ENCODE results near the gene FADS1. TPM values are rescaled to one million over a fixed set of nuclear protein-coding genes. Genes with fewer than 3 reads are reported as not detected.
A peak's percentile ranks its signal among the peaks of the same experiment; 100 is the strongest.

The FADS1 gene
- total RNA-seq (10 to 100 TPM; 13.7 to 93.2 (median 20.6) TPM), polyA plus RNA-seq (10 to 100 TPM in 2 of 3 donors, 1 to 10 TPM in 1; 8.6 to 70.8 (median 16.9) TPM)
- long read RNA-seq, donor 1, full-length matches to known transcripts = 13 of 15 reads
- long read RNA-seq, donor 1, partial matches to known transcripts = 2 of 15 reads
- long read RNA-seq, donor 1, other reads (novel, unspliced or antisense) = 0 of 15 reads
- long read RNA-seq, donor 2, full-length matches to known transcripts = 69 of 94 reads
- long read RNA-seq, donor 2, partial matches to known transcripts = 13 of 94 reads
- long read RNA-seq, donor 2, other reads (novel, unspliced or antisense) = 12 of 94 reads

DNA sequence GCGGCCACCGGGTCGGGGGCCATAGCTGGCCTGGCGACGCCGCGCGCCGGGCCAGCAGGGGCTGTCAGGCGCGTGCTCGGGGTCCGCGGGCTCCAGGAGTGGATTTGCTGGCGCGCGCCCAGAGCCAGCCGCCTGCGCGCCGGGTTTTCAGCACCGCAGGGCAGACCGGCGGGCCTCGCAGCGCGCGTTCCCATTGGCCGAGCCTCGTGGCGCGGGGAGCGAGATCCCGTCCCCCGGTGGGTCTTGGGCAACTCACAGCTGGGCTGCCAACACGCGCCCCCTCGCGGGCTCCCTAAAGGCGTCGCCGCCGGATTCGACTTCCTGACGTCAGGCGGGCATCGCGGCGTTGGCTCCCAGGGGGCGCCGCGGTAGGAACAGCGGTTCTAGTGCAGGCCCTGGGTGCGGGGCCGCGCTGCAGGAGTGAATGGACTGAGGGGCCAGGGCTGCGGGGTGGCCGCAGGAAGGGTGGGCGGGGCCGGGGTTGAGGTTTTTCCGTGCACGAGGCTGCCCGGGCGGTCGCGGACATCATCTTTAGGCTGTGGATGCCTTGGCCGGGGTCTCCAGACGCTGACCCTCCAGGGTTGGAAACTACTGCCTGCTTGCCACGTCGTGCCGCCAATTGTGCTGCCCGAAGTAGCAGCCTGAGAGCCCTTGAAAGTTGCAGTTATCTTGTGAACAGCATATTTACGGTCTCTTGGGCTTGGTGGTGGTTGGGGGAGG is at the start of gene FADS1:
Gene FADS1 (minus strand): TSS at position 268 of the 720 bp plus-strand sequence. CDS start 74 bp downstream, at position 194.
- no peaks in the 10 kb centered on the region for H3K9me3 ChIP-seq
- peak; percentile 46 to 66 (median 60) for ATAC-seq
- no peaks in the 10 kb centered on the region for H3K27me3 ChIP-seq (ENCODE audit: insufficient read depth in 3 of 3, low read length in 2 of 3)
- peak; percentile 91 for DNase-seq
- H3K4me1 ChIP-seq = peaks cover 13% of the 10 kb centered on the region
- peak within 1 kb of the TSS; percentile 92 for H3K27ac ChIP-seq
- TF ChIP-seq CTCF (IDR thresholded peaks at IDR 0.05) = peak; percentile 38
- peak within 1 kb of the TSS; percentile 85 for H3K4me3 ChIP-seq
- 1 to 3% (median 1%) methylated on average over 61 to 73 of the region's 73 CpGs for WGBS, 3 donors
- peaks cover 0 to 3% of the 10 kb centered on the region in 2 donors for H3K36me3 ChIP-seq (ENCODE audit: insufficient read depth in 1 of 2, low read depth in 1 of 2)
- intact Hi-C loops (cut with DNase I) = loop anchor here in 1 of 2 donors (5.0 kb wide), 1 partner anchor 75 kb away; the partner anchor contains the start of gene FADS3

DNA sequence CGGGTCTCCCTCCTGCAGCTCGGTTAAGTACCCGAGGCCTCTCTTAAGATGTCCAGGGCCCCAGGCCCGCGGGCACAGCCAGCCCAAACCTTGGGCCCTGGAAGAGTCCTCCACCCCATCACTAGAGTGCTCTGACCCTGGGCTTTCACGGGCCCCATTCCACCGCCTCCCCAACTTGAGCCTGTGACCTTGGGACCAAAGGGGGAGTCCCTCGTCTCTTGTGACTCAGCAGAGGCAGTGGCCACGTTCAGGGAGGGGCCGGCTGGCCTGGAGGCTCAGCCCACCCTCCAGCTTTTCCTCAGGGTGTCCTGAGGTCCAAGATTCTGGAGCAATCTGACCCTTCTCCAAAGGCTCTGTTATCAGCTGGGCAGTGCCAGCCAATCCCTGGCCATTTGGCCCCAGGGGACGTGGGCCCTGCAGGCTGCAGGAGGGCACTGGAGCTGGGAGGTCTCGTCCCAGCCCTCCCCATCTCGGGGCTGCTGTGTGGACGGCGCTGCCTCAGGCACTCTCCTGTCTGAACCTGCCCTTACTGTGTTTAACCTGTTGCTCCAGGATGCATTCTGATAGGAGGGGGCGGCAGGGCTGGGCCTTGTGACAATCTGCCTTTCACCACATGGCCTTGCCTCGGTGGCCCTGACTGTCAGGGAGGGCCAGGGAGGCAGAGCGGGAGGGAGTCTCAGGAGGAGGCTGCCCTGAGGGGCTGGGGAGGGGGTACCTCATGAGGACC is 49.6 kb upstream of the FADS1 start:
- DNase-seq = peak in 1 of 2 donors; percentile 37
- no peaks in the 10 kb centered on the region for H3K36me3 ChIP-seq (ENCODE audit: insufficient read depth in 1 of 2, low read depth in 1 of 2)
- no peak for TF ChIP-seq CTCF (IDR thresholded peaks at IDR 0.05)
- no peak overlapping the region for H3K27ac ChIP-seq
- H3K4me1 ChIP-seq = peaks cover 5% of the 10 kb centered on the region
- no peaks in the 10 kb centered on the region for H3K27me3 ChIP-seq (ENCODE audit: insufficient read depth in 3 of 3, low read length in 2 of 3)
- intact Hi-C loops (cut with DNase I) = no loop called here
- H3K9me3 ChIP-seq = no peaks in the 10 kb centered on the region
- 82 to 89% (median 85%) methylated on average over 18 of the region's 18 CpGs for WGBS, 3 donors
- no peak for ATAC-seq
- no peak overlapping the region for H3K4me3 ChIP-seq

- Histone ChIP-seq H3K4me3 (no peak overlapping the region), H3K27me3 (ENCODE audit: insufficient read depth in 3 of 3, low read length in 2 of 3) (no peaks in the 10 kb centered on the region), H3K4me1 (no peaks in the 10 kb centered on the region), H3K36me3 (ENCODE audit: insufficient read depth in 1 of 2, low read depth in 1 of 2) (no peaks in the 10 kb centered on the region), H3K27ac (no peak overlapping the region), H3K9me3 (no peaks in the 10 kb centered on the region)
- TF ChIP-seq CTCF (IDR thresholded peaks at IDR 0.05) = no peak
- ATAC-seq = no peak
- 92 to 94% (median 93%) methylated on average over 20 of the region's 20 CpGs for WGBS, 3 donors
- intact Hi-C loops (cut with DNase I) = no loop called here
- DNase-seq = no peak
Measured at GRCh38 chr11:61864814-61865775, 48.3 kb upstream of the FADS1 start.

DNA sequence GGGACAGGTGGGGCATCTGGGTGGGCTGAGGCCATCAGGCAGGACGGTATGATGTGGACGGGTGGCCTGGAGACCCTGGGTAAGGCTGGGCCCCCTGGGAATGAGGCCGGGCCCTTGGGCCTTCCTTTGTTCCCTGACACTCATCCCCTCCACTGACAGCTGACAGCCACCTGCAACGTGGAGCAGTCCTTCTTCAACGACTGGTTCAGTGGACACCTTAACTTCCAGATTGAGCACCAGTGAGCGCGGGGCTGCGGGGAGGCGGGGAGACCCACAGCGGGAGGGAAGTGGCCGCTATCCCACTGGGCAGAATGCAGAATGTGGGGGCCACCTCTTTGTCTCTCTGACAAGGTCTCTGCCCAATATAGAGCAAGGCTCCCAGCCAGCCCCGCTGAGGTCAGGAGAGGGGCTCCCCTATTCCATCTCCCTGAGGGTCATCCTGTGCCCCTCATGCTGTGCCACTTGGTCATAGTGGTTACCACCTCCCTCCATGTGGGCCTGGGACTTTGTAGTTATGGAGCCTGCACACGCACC is 46.8 kb upstream of the FADS1 start:
- Histone ChIP-seq H3K27me3 (ENCODE audit: insufficient read depth in 3 of 3, low read length in 2 of 3) (no peaks in the 10 kb centered on the region), H3K27ac (no peak overlapping the region), H3K36me3 (ENCODE audit: insufficient read depth in 1 of 2, low read depth in 1 of 2) (no peaks in the 10 kb centered on the region), H3K4me3 (no peak overlapping the region), H3K9me3 (no peaks in the 10 kb centered on the region), H3K4me1 (no peaks in the 10 kb centered on the region)
- TF ChIP-seq CTCF (IDR thresholded peaks at IDR 0.05) = no peak
- DNase-seq (no peak), ATAC-seq (no peak)
- WGBS, 3 donors = 86 to 94% (median 91%) methylated on average over 13 of the region's 13 CpGs
- intact Hi-C loops (cut with DNase I) = no loop called here

All from psoas muscle (tissue), 8 donors.